ENCODE measurements around the gene LRMDA.

LRMDA gene

GRCh38 chr10:76396134-76396533, 964.7 kb downstream of the LRMDA start:
- DNase-seq (ENCODE audit: low read depth in 2 of 2), result no peak

- no peak for DNase-seq (ENCODE audit: low read depth in 2 of 2)
Observed at GRCh38 chr10:76397181-76398042, 966.0 kb downstream of the LRMDA start.

GRCh38 chr10:76398043-76398710, 966.8 kb downstream of the LRMDA start:
- DNase-seq (ENCODE audit: low read depth in 2 of 2), result no peak

GRCh38 chr10:76399226-76399625, 967.8 kb downstream of the LRMDA start:
- no peak for DNase-seq (ENCODE audit: low read depth in 2 of 2)

- no peak for DNase-seq (ENCODE audit: low read depth in 2 of 2)
Observed at GRCh38 chr10:76401006-76401405, 969.6 kb downstream of the LRMDA start.

GRCh38 chr10:76403912-76404311, 972.5 kb downstream of the LRMDA start:
- DNase-seq (ENCODE audit: low read depth in 2 of 2), result no peak

GRCh38 chr10:76404531-76404930, 973.1 kb downstream of the LRMDA start:
- DNase-seq (ENCODE audit: low read depth in 2 of 2), result no peak

GRCh38 chr10:76405922-76406321, 974.5 kb downstream of the LRMDA start:
- no peak for DNase-seq (ENCODE audit: low read depth in 2 of 2)

GRCh38 chr10:76408646-76409045, 977.2 kb downstream of the LRMDA start:
- no peak for DNase-seq (ENCODE audit: low read depth in 2 of 2)

- no peak for DNase-seq (ENCODE audit: low read depth in 2 of 2)
Observed at GRCh38 chr10:76411729-76412435, 980.5 kb downstream of the LRMDA start.

GRCh38 chr10:76415554-76415953, 984.1 kb downstream of the LRMDA start:
- DNase-seq (ENCODE audit: low read depth in 2 of 2), result no peak

- no peak for DNase-seq (ENCODE audit: low read depth in 2 of 2)
Observed at GRCh38 chr10:76416642-76417041, 985.2 kb downstream of the LRMDA start.

- no peak for DNase-seq (ENCODE audit: low read depth in 2 of 2)
Observed at GRCh38 chr10:76420725-76421124, 989.3 kb downstream of the LRMDA start.

GRCh38 chr10:76422769-76423168, 991.3 kb downstream of the LRMDA start:
- no peak for DNase-seq (ENCODE audit: low read depth in 2 of 2)

- DNase-seq (ENCODE audit: low read depth in 2 of 2), result no peak
Observed at GRCh38 chr10:76428551-76429367, 997.3 kb downstream of the LRMDA start.

GRCh38 chr10:76429368-76430060, 998.1 kb downstream of the LRMDA start:
- DNase-seq (ENCODE audit: low read depth in 2 of 2), result no peak

GRCh38 chr10:76430061-76430645, 998.7 kb downstream of the LRMDA start:
- no peak for DNase-seq (ENCODE audit: low read depth in 2 of 2)

GRCh38 chr10:76432016-76433012, 1000.9 kb downstream of the LRMDA start:
- DNase-seq (ENCODE audit: low read depth in 2 of 2), result no peak
